H9 (cell line): Measurements from ENCODE around the gene HBG2. TPM values are rescaled to one million over a fixed set of nuclear protein-coding genes. Genes with fewer than 3 reads are reported as not detected.

Source experiments
- DNase-seq: peaks from one replicate; pipeline ENCODE4 v3.0.0-alpha.2; 2017
- H2AFZ ChIP-seq: one replicate; pipeline ENCODE4 v1.6.1; 2013; ENCODE audit warnings: mild to moderate bottlenecking, low read length, control low read depth, moderate library complexity
- H2AK5ac ChIP-seq: 2 replicates; pipeline ENCODE4 v1.6.1; 2013; ENCODE audit warnings: low read length, control low read depth, mixed read lengths; ENCODE audit not compliant: insufficient read length
- H2BK120ac ChIP-seq: one replicate; pipeline ENCODE4 v1.6.1; 2013; ENCODE audit warnings: low read depth, mild to moderate bottlenecking, low read length, control low read depth, inconsistent platforms; ENCODE audit not compliant: poor library complexity, severe bottlenecking
- H2BK12ac ChIP-seq: 2 replicates; pipeline ENCODE4 v1.6.1; 2013; ENCODE audit warnings: low read length, control low read depth, mixed read lengths, low read depth; ENCODE audit not compliant: insufficient read length
- H2BK15ac ChIP-seq: 2 replicates; pipeline ENCODE4 v1.6.1; 2013; ENCODE audit warnings: low read depth, low read length, control low read depth
- H2BK20ac ChIP-seq: one replicate; pipeline ENCODE4 v1.6.1; 2013; ENCODE audit warnings: low read depth, mild to moderate bottlenecking, low read length, control low read depth, inconsistent platforms; ENCODE audit not compliant: poor library complexity, severe bottlenecking
- H2BK5ac ChIP-seq: 2 replicates; pipeline ENCODE4 v1.6.1; 2013; ENCODE audit warnings: low read length, control low read depth, mixed read lengths; ENCODE audit not compliant: insufficient read length
- H3K14ac ChIP-seq: 2 replicates; pipeline ENCODE4 v1.6.1; 2013; ENCODE audit warnings: low read length, control low read depth; ENCODE audit not compliant: insufficient read depth
- H3K18ac ChIP-seq: 2 replicates; pipeline ENCODE4 v1.6.1; 2013; ENCODE audit warnings: low read depth, mild to moderate bottlenecking, mixed read lengths, low read length, control low read depth; ENCODE audit not compliant: insufficient read length
- H3K23ac ChIP-seq: 2 replicates; pipeline ENCODE4 v1.6.1; 2013; ENCODE audit warnings: low read length, control low read depth, mixed read lengths, low read depth; ENCODE audit not compliant: insufficient read length
- H3K23me2 ChIP-seq: 2 replicates; pipeline ENCODE4 v1.6.1; 2013; ENCODE audit warnings: low read depth, mild to moderate bottlenecking, mixed read lengths, low read length, control low read depth; ENCODE audit not compliant: insufficient read length, poor library complexity, severe bottlenecking
- H3K27ac ChIP-seq: 2 replicates; pipeline ENCODE4 v1.5.1; 2013; ENCODE audit warnings: low read length, control low read depth, mixed read lengths, low read depth; ENCODE audit not compliant: insufficient read length
- H3K27me3 ChIP-seq: 2 replicates; pipeline ENCODE4 v1.6.1; 2013; ENCODE audit warnings: low read length, control low read depth, inconsistent platforms; ENCODE audit not compliant: insufficient read depth
- H3K4ac ChIP-seq: 2 replicates; pipeline ENCODE4 v1.6.1; 2013; ENCODE audit warnings: low read depth, mild to moderate bottlenecking, control low read depth, inconsistent platforms, low read length, moderate library complexity
- H3K4me1 ChIP-seq: 2 replicates; pipeline ENCODE4 v1.6.1; 2013; ENCODE audit warnings: low read length, control low read depth, inconsistent platforms; ENCODE audit not compliant: insufficient read depth
- H3K4me2 ChIP-seq: 2 replicates; pipeline ENCODE4 v1.6.1; 2013; ENCODE audit warnings: low read length, control low read depth, mixed read lengths; ENCODE audit not compliant: insufficient read length, insufficient read depth
- H3K56ac ChIP-seq: 2 replicates; pipeline ENCODE4 v1.6.1; 2013; ENCODE audit warnings: low read depth, mild to moderate bottlenecking, mixed read lengths, low read length, control low read depth; ENCODE audit not compliant: insufficient read length
- H3K79me1 ChIP-seq: 2 replicates; pipeline ENCODE4 v1.6.1; 2013; ENCODE audit warnings: low read depth, mild to moderate bottlenecking, moderate library complexity, low read length, control low read depth, inconsistent platforms; ENCODE audit not compliant: insufficient read depth, poor library complexity, severe bottlenecking
- H3K79me2 ChIP-seq: 2 replicates; pipeline ENCODE4 v1.6.1; 2013; ENCODE audit warnings: low read length, control low read depth, inconsistent platforms; ENCODE audit not compliant: insufficient read depth
- H3K9ac ChIP-seq: 2 replicates; pipeline ENCODE4 v1.6.1; 2013; ENCODE audit warnings: low read length, control low read depth, mixed read lengths; ENCODE audit not compliant: insufficient read length; ENCODE audit errors: extremely low read depth
- H3K9me3 ChIP-seq: one replicate; pipeline ENCODE4 v1.6.1; 2013; ENCODE audit warnings: low read depth, low read length, inconsistent platforms; ENCODE audit not compliant: control insufficient read depth
- H3T11ph ChIP-seq: one replicate; pipeline ENCODE4 v1.6.1; 2013; ENCODE audit warnings: mild to moderate bottlenecking, low read length, control low read depth, inconsistent platforms
- H4K20me1 ChIP-seq: one replicate; pipeline ENCODE4 v1.6.1; 2013; ENCODE audit not compliant: control insufficient read depth, insufficient read length, insufficient read depth
- H4K5ac ChIP-seq: 2 replicates; pipeline ENCODE4 v1.6.1; 2013; ENCODE audit warnings: low read depth, mild to moderate bottlenecking, mixed read lengths, low read length, control low read depth; ENCODE audit not compliant: insufficient read length
- H4K8ac ChIP-seq: replicated peaks from 2 replicates; pipeline ENCODE4 v1.6.1; 2013; ENCODE audit warnings: low read length, control low read depth, mixed read lengths, low read depth; ENCODE audit not compliant: insufficient read length
- H4K91ac ChIP-seq: 2 replicates; pipeline ENCODE4 v1.6.1; 2013; ENCODE audit warnings: low read depth, mild to moderate bottlenecking, moderate library complexity, mixed read lengths, low read length, control low read depth; ENCODE audit not compliant: insufficient read length
- H3K27ac Mint-ChIP-seq, 3 experiments: 2 replicates in 2 of 3; 3 replicates in 1 of 3; pipeline ENCODE4 v1.8.0; 2020 to 2021; ENCODE audit warnings: mixed read lengths in 3 of 3, mild to moderate bottlenecking in 1 of 3, moderate library complexity in 1 of 3
- H3K27me3 Mint-ChIP-seq: 2 replicates; pipeline ENCODE4 v1.8.0; 2021; ENCODE audit warnings: low read depth, mild to moderate bottlenecking, moderate library complexity, mixed read lengths
- H3K36me3 Mint-ChIP-seq, 3 experiments: 2 replicates in 2 of 3; 3 replicates in 1 of 3; pipeline ENCODE4 v1.8.0; 2020 to 2021; ENCODE audit warnings: low read depth in 3 of 3, mixed read lengths in 3 of 3; ENCODE audit not compliant: insufficient read depth in 1 of 3
- H3K4me1 Mint-ChIP-seq, 2 experiments: 2 replicates each; pipeline ENCODE4 v1.8.0; 2020; ENCODE audit warnings: mixed read lengths in 2 of 2
- H3K4me3 Mint-ChIP-seq, 2 experiments: 2 replicates in 1 of 2; 3 replicates in 1 of 2; pipeline ENCODE4 v1.8.0; 2020 to 2021; ENCODE audit warnings: mild to moderate bottlenecking in 2 of 2, mixed read lengths in 2 of 2, moderate library complexity in 1 of 2
- H3K9me3 Mint-ChIP-seq, 2 experiments: 2 replicates in 1 of 2; 3 replicates in 1 of 2; pipeline ENCODE4 v1.8.0; 2020; ENCODE audit warnings: mild to moderate bottlenecking in 2 of 2, mixed read lengths in 2 of 2, moderate library complexity in 1 of 2
- WGBS: extraction: QIAGEN DNeasy Blood & Tissue Kit; methylation state at CpG from one replicate; pipeline ENCODE4 v1.1.7; 2013; ENCODE audit warnings: missing lambda C conversion rate, low lambda C conversion rate, mixed read lengths; ENCODE audit not compliant: insufficient read length; ENCODE audit errors: extremely low coverage; 5-methylcytosine and 5-hydroxymethylcytosine counted together
- total RNA-seq: library from RNA; stranded (reverse); gene quantifications from 2 replicates; pipeline ENCODE4 v1.2.1, GENCODE V29; 2021
- TF ChIP-seq, protein P1 (sequence below): fragments of 200-600 bp; sonication (generic); conservative IDR thresholded peaks from 3 replicates; pipeline ENCODE4 v1.8.0; 2021; ENCODE audit warnings: antibody characterized with exemption, mild to moderate bottlenecking

The HBG2 gene
- total RNA-seq, 1 experiment from 2014 or later, result not detected

DNA sequence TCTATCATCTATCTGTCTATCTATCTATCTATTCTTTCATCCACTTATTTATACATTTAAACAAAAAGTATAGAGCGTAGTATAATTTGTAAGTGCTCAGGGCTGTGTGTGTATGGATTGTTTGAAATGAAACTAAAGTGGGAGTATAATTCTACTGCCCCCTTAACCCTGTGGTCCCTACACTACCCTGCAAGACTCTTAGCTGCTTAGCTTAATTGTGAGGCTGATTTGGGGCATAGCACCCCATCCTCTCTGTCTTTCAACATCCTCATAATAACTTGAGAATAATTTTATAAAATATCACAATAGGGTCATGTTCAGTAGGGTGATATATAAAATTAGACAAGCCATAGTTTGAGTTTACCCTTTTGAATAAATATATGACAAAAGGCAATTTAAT is 35.5 kb upstream of the HBG2 start:
- no peak overlapping the region for H3T11ph ChIP-seq
- no peak overlapping the region for H2BK5ac ChIP-seq
- no peak overlapping the region for H4K8ac ChIP-seq
- H2AK5ac ChIP-seq, result no peak overlapping the region
- no peak overlapping the region for H3K23ac ChIP-seq
- no peak overlapping the region for H3K14ac ChIP-seq
- no peak for DNase-seq
- H3K56ac ChIP-seq, result no peak overlapping the region
- H4K20me1 ChIP-seq, result no peaks in the 10 kb centered on the region
- H3K9me3 ChIP-seq, result no peaks in the 10 kb centered on the region
- H3K27ac Mint-ChIP-seq, result no peak overlapping the region
- H2BK120ac ChIP-seq, result no peak overlapping the region
- H3K27me3 ChIP-seq, result no peaks in the 10 kb centered on the region
- H4K5ac ChIP-seq, result no peak overlapping the region
- no peaks in the 10 kb centered on the region for H3K79me2 ChIP-seq
- no peak overlapping the region for H2BK12ac ChIP-seq
- no peak overlapping the region for H4K91ac ChIP-seq
- H3K36me3 Mint-ChIP-seq, result 0 out of 7 replicates have a peak, but pooled peaks cover 0 to 1% (median 0%) of the 10 kb centered on the region in 3 experiments
- no peaks in the 10 kb centered on the region for H3K4me1 ChIP-seq
- no peak overlapping the region for H3K27ac ChIP-seq
- H2BK15ac ChIP-seq, result no peak overlapping the region
- no peak overlapping the region for H3K18ac ChIP-seq
- no peaks in the 10 kb centered on the region for H3K9me3 Mint-ChIP-seq
- no peak overlapping the region for H2AFZ ChIP-seq
- no CpG with 5 or more reads among the region's 1 CpG for WGBS
- no peak overlapping the region for H3K4me3 Mint-ChIP-seq
- H3K23me2 ChIP-seq, result no peaks in the 10 kb centered on the region
- no peak overlapping the region for H3K9ac ChIP-seq
- no peak overlapping the region for H3K4me2 ChIP-seq
- no peaks in the 10 kb centered on the region for H3K79me1 ChIP-seq
- H3K4ac ChIP-seq, result no peak overlapping the region
- H3K4me1 Mint-ChIP-seq, result no peaks in the 10 kb centered on the region
- H2BK20ac ChIP-seq, result no peak overlapping the region
- TF ChIP-seq, protein P1, sequence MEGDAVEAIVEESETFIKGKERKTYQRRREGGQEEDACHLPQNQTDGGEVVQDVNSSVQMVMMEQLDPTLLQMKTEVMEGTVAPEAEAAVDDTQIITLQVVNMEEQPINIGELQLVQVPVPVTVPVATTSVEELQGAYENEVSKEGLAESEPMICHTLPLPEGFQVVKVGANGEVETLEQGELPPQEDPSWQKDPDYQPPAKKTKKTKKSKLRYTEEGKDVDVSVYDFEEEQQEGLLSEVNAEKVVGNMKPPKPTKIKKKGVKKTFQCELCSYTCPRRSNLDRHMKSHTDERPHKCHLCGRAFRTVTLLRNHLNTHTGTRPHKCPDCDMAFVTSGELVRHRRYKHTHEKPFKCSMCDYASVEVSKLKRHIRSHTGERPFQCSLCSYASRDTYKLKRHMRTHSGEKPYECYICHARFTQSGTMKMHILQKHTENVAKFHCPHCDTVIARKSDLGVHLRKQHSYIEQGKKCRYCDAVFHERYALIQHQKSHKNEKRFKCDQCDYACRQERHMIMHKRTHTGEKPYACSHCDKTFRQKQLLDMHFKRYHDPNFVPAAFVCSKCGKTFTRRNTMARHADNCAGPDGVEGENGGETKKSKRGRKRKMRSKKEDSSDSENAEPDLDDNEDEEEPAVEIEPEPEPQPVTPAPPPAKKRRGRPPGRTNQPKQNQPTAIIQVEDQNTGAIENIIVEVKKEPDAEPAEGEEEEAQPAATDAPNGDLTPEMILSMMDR, result no peak
- no peaks in the 10 kb centered on the region for H3K27me3 Mint-ChIP-seq
